Measurements from ENCODE around the gene CACNA1B.

The CACNA1B gene

GRCh38 chr9:137969685-137970084 lies 92.1 kb downstream of the CACNA1B start:
- no peak for DNase-seq

- no peak for DNase-seq
These were observed 92.5 kb downstream of the CACNA1B start for GRCh38 chr9:137970098-137970497.

- DNase-seq = no peak
These were observed 93.3 kb downstream of the CACNA1B start for GRCh38 chr9:137970686-137971476.

GRCh38 chr9:137971477-137972138 lies 94.0 kb downstream of the CACNA1B start:
- DNase-seq = no peak

GRCh38 chr9:137972355-137972987 lies 94.9 kb downstream of the CACNA1B start:
- no peak for DNase-seq

GRCh38 chr9:137972988-137973470 lies 95.4 kb downstream of the CACNA1B start:
- DNase-seq = no peak

- DNase-seq = no peak
These were observed 96.3 kb downstream of the CACNA1B start for GRCh38 chr9:137973829-137974416.

GRCh38 chr9:137974746-137975526 lies 97.4 kb downstream of the CACNA1B start:
- DNase-seq = no peak

- DNase-seq = no peak
These were observed 97.9 kb downstream of the CACNA1B start for GRCh38 chr9:137975527-137975913.

GRCh38 chr9:137975936-137976565 lies 98.5 kb downstream of the CACNA1B start:
- DNase-seq = no peak

GRCh38 chr9:137977571-137978261 lies 100.1 kb downstream of the CACNA1B start:
- DNase-seq = no peak

- no peak for DNase-seq
These were observed 100.7 kb downstream of the CACNA1B start for GRCh38 chr9:137978262-137978714.

GRCh38 chr9:137982200-137982599 lies 104.6 kb downstream of the CACNA1B start:
- no peak for DNase-seq

GRCh38 chr9:137984005-137984404 lies 106.4 kb downstream of the CACNA1B start:
- no peak for DNase-seq

- no peak for DNase-seq
These were observed 107.1 kb downstream of the CACNA1B start for GRCh38 chr9:137984520-137985257.

- DNase-seq = no peak
These were observed 108.1 kb downstream of the CACNA1B start for GRCh38 chr9:137985637-137986071.

- no peak for DNase-seq
These were observed 108.9 kb downstream of the CACNA1B start for GRCh38 chr9:137986268-137987099.

- DNase-seq = no peak
These were observed 109.9 kb downstream of the CACNA1B start for GRCh38 chr9:137987244-137988030.

Measured in inflammatory macrophage (primary cell).